ENCODE data around the gene RAX2.
A peak's percentile ranks its signal among the peaks of the same experiment; 100 is the strongest.

RAX2 gene

DNA sequence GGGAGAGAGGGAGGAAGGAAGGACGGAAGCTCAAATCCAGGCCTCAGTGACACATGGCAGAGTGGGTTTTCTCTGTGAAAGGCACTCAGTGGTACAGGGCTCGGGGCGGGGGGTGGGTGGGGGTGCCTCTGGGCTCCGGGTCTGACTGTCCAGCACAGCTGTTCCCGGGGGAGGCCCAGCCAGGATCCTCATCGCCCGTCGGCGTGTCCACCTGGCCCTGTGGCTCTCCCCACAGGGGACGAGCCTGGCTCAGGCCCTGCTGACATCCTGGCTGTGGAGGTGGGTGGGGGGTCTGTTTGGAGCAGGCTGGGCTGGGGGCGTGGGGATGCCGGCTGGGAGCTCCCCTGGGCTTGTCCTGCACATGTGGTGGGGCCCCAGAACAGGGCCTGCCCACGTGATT lies 32.4 kb upstream of the RAX2 start:
- no peak overlapping the region for H2AK5ac ChIP-seq (ENCODE audit: low read length)
- H2BK5ac ChIP-seq (ENCODE audit: low read length): no peak overlapping the region
- no peak overlapping the region for H3K4ac ChIP-seq (ENCODE audit: low read depth, low read length)
- no peak overlapping the region for H2BK15ac ChIP-seq (replicated peaks; ENCODE audit: low read depth)
- H3K36me3 ChIP-seq (ENCODE audit: control insufficient read depth, insufficient read depth, low read length): no peaks in the 10 kb centered on the region
- H3K4me3 ChIP-seq (ENCODE audit: low read length): no peak overlapping the region
- H3K79me1 ChIP-seq (ENCODE audit: low read length): no peaks in the 10 kb centered on the region
- DNase-seq: no peak
- H3K56ac ChIP-seq (ENCODE audit: low read length): no peak overlapping the region
- H4K8ac ChIP-seq (ENCODE audit: low read depth, low read length): no peak overlapping the region
- WGBS (ENCODE audit: extremely low coverage, insufficient coverage, low lambda C conversion rate): no CpG with 5 or more reads among the region's 13 CpGs
- no peaks in the 10 kb centered on the region for H3K4me1 ChIP-seq (ENCODE audit: control insufficient read depth, low read depth, low read length)
- no peak overlapping the region for H2BK120ac ChIP-seq (ENCODE audit: low read depth, low read length)
- H3K27ac ChIP-seq (ENCODE audit: low read depth, low read length): no peak overlapping the region
- no peak overlapping the region for H3K18ac ChIP-seq (ENCODE audit: low read length)
- no peak overlapping the region for H3K9ac ChIP-seq (ENCODE audit: low read length)
- peaks cover 2% of the 10 kb centered on the region for H3K27me3 ChIP-seq (ENCODE audit: insufficient read depth, low read length, poor library complexity)
- H3K23ac ChIP-seq (ENCODE audit: low read length): no peak overlapping the region
- H3K79me2 ChIP-seq (ENCODE audit: control insufficient read depth, insufficient read depth, low read length): no peaks in the 10 kb centered on the region
- H3K4me2 ChIP-seq (ENCODE audit: low read length): no peak overlapping the region
- H4K5ac ChIP-seq (ENCODE audit: low read length): no peak overlapping the region

GRCh38 chr19:3803986-3804385 lies 32.0 kb upstream of the RAX2 start:
- no peak overlapping the region for H3K23ac ChIP-seq (ENCODE audit: low read length)
- H3K4me2 ChIP-seq (ENCODE audit: low read length): no peak overlapping the region
- no peaks in the 10 kb centered on the region for H3K36me3 ChIP-seq (ENCODE audit: control insufficient read depth, insufficient read depth, low read length)
- H3K18ac ChIP-seq (ENCODE audit: low read length): no peak overlapping the region
- no peak overlapping the region for H3K4ac ChIP-seq (ENCODE audit: low read depth, low read length)
- no peak overlapping the region for H4K5ac ChIP-seq (ENCODE audit: low read length)
- H2BK5ac ChIP-seq (ENCODE audit: low read length): no peak overlapping the region
- H3K4me3 ChIP-seq (ENCODE audit: low read length): no peak overlapping the region
- H3K56ac ChIP-seq (ENCODE audit: low read length): no peak overlapping the region
- no peak overlapping the region for H2AK5ac ChIP-seq (ENCODE audit: low read length)
- H3K79me2 ChIP-seq (ENCODE audit: control insufficient read depth, insufficient read depth, low read length): no peaks in the 10 kb centered on the region
- H4K8ac ChIP-seq (ENCODE audit: low read depth, low read length): no peak overlapping the region
- no peak overlapping the region for H3K27ac ChIP-seq (ENCODE audit: low read depth, low read length)
- no peak for DNase-seq
- H2BK120ac ChIP-seq (ENCODE audit: low read depth, low read length): no peak overlapping the region
- peaks cover 2% of the 10 kb centered on the region for H3K27me3 ChIP-seq (ENCODE audit: insufficient read depth, low read length, poor library complexity)
- H2BK15ac ChIP-seq (replicated peaks; ENCODE audit: low read depth): no peak overlapping the region
- no peak overlapping the region for H3K9ac ChIP-seq (ENCODE audit: low read length)
- no peaks in the 10 kb centered on the region for H3K4me1 ChIP-seq (ENCODE audit: control insufficient read depth, low read depth, low read length)
- no CpG with 5 or more reads among the region's 10 CpGs for WGBS (ENCODE audit: extremely low coverage, insufficient coverage, low lambda C conversion rate)
- no peaks in the 10 kb centered on the region for H3K79me1 ChIP-seq (ENCODE audit: low read length)

GRCh38 chr19:3803114-3803888 lies 31.3 kb upstream of the RAX2 start:
- no peaks in the 10 kb centered on the region for H3K36me3 ChIP-seq (ENCODE audit: control insufficient read depth, insufficient read depth, low read length)
- H3K4me1 ChIP-seq (ENCODE audit: control insufficient read depth, low read depth, low read length): no peaks in the 10 kb centered on the region
- peaks cover 2% of the 10 kb centered on the region for H3K27me3 ChIP-seq (ENCODE audit: insufficient read depth, low read length, poor library complexity)

DNA sequence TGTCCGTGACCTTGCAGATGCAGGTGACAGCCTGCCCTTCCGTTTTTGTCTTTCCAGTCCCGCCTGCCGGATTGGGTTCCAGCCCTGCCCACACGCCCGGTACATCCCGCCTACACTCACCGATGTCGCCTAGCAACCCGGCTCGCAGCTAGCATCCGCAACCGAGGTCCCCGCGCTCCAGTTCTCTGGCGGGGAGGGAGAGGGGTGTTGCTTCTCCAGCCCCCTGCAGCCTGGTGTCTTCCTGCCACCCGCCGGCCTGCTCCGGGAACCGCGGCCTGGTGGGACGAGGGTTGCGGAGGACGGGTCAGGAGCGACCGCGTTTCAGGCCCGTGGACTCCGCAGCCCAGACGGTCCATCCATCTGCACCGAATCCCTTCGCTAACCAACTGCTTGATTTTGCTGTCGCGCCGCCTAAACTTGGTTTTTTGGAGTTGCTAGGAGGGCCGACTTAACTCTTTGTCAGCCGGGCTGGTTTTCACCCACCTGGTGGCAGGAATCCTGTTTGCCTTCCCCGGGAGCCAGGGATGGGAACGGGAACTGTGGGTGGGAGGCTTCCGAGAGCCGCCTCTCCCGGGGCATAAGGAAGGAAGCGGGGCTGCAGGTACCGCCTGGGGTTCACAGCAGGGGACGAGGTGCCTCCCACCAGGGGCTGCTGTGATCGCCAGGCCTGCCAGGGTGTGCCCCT lies 29.5 kb upstream of the RAX2 start:
- Histone ChIP-seq H3K36me3 (ENCODE audit: control insufficient read depth, insufficient read depth, low read length) (no peaks in the 10 kb centered on the region), H2BK5ac (ENCODE audit: low read length) (no peak overlapping the region), H4K5ac (ENCODE audit: low read length) (no peak overlapping the region), H3K4me3 (ENCODE audit: low read length) (no peak overlapping the region), H2BK15ac (replicated peaks; ENCODE audit: low read depth) (no peak overlapping the region), H3K27ac (ENCODE audit: low read depth, low read length) (no peak overlapping the region), H3K79me1 (ENCODE audit: low read length) (no peaks in the 10 kb centered on the region), H2AK5ac (ENCODE audit: low read length) (no peak overlapping the region), H3K4me2 (ENCODE audit: low read length) (no peak overlapping the region), H3K18ac (ENCODE audit: low read length) (no peak overlapping the region), H3K4me1 (ENCODE audit: control insufficient read depth, low read depth, low read length) (no peaks in the 10 kb centered on the region), H3K23ac (ENCODE audit: low read length) (no peak overlapping the region), H3K9ac (ENCODE audit: low read length) (no peak overlapping the region), H4K8ac (ENCODE audit: low read depth, low read length) (no peak overlapping the region), H3K56ac (ENCODE audit: low read length) (no peak overlapping the region), H3K4ac (ENCODE audit: low read depth, low read length) (no peak overlapping the region), H3K27me3 (ENCODE audit: insufficient read depth, low read length, poor library complexity) (peaks cover 2% of the 10 kb centered on the region), H2BK120ac (ENCODE audit: low read depth, low read length) (no peak overlapping the region), H3K79me2 (ENCODE audit: control insufficient read depth, insufficient read depth, low read length) (no peaks in the 10 kb centered on the region)
- no CpG with 5 or more reads among the region's 46 CpGs for WGBS (ENCODE audit: extremely low coverage, insufficient coverage, low lambda C conversion rate)
- peak; percentile 69 for DNase-seq

More at GRCh38 chr19:3803114-3803888, 31.3 kb upstream of the RAX2 start:
- no peak overlapping the region for H2BK120ac ChIP-seq (ENCODE audit: low read depth, low read length)
- no peak overlapping the region for H4K5ac ChIP-seq (ENCODE audit: low read length)
- H3K9ac ChIP-seq (ENCODE audit: low read length): no peak overlapping the region
- no peak overlapping the region for H3K18ac ChIP-seq (ENCODE audit: low read length)
- H3K4me2 ChIP-seq (ENCODE audit: low read length): no peak overlapping the region
- H3K4me3 ChIP-seq (ENCODE audit: low read length): no peak overlapping the region
- WGBS (ENCODE audit: extremely low coverage, insufficient coverage, low lambda C conversion rate): no CpG with 5 or more reads among the region's 24 CpGs
- no peak overlapping the region for H3K27ac ChIP-seq (ENCODE audit: low read depth, low read length)
- no peak overlapping the region for H3K56ac ChIP-seq (ENCODE audit: low read length)
- H3K79me1 ChIP-seq (ENCODE audit: low read length): no peaks in the 10 kb centered on the region
- no peak overlapping the region for H2BK5ac ChIP-seq (ENCODE audit: low read length)
- H2BK15ac ChIP-seq (replicated peaks; ENCODE audit: low read depth): no peak overlapping the region
- no peak overlapping the region for H2AK5ac ChIP-seq (ENCODE audit: low read length)
- H3K23ac ChIP-seq (ENCODE audit: low read length): no peak overlapping the region
- no peak for DNase-seq
- no peaks in the 10 kb centered on the region for H3K79me2 ChIP-seq (ENCODE audit: control insufficient read depth, insufficient read depth, low read length)
- no peak overlapping the region for H3K4ac ChIP-seq (ENCODE audit: low read depth, low read length)
- no peak overlapping the region for H4K8ac ChIP-seq (ENCODE audit: low read depth, low read length)

DNA sequence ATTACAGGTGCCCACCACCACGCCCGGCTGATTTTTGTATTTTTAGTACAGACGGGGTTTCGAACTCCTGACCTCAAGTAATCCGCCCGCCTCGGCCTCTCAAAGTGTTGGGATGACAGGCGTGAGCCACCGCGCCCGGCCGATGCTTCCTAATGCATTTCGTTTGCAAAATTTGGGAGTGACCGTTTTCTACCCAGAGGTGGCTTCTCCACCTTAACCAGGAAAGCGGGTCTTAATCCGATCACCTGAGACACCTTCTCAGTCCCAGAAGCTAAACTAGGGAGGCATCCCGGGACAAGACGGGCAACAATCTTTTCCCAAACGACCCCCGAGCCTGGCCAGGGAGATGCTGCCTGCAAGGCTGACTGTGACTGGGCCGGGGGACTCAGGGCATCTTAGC lies 29.0 kb upstream of the RAX2 start:
- Histone ChIP-seq H3K4me2 (ENCODE audit: low read length) (no peak overlapping the region), H3K4ac (ENCODE audit: low read depth, low read length) (no peak overlapping the region), H3K23ac (ENCODE audit: low read length) (no peak overlapping the region), H2BK120ac (ENCODE audit: low read depth, low read length) (no peak overlapping the region), H3K79me2 (ENCODE audit: control insufficient read depth, insufficient read depth, low read length) (no peaks in the 10 kb centered on the region), H4K5ac (ENCODE audit: low read length) (no peak overlapping the region), H3K4me3 (ENCODE audit: low read length) (no peak overlapping the region), H4K8ac (ENCODE audit: low read depth, low read length) (no peak overlapping the region), H3K36me3 (ENCODE audit: control insufficient read depth, insufficient read depth, low read length) (no peaks in the 10 kb centered on the region), H3K4me1 (ENCODE audit: control insufficient read depth, low read depth, low read length) (no peaks in the 10 kb centered on the region), H3K79me1 (ENCODE audit: low read length) (no peaks in the 10 kb centered on the region), H3K18ac (ENCODE audit: low read length) (no peak overlapping the region), H3K27me3 (ENCODE audit: insufficient read depth, low read length, poor library complexity) (peaks cover 2% of the 10 kb centered on the region), H3K9ac (ENCODE audit: low read length) (no peak overlapping the region), H2BK15ac (replicated peaks; ENCODE audit: low read depth) (no peak overlapping the region), H3K56ac (ENCODE audit: low read length) (no peak overlapping the region), H2AK5ac (ENCODE audit: low read length) (no peak overlapping the region), H3K27ac (ENCODE audit: low read depth, low read length) (no peak overlapping the region), H2BK5ac (ENCODE audit: low read length) (no peak overlapping the region)
- no CpG with 5 or more reads among the region's 21 CpGs for WGBS (ENCODE audit: extremely low coverage, insufficient coverage, low lambda C conversion rate)
- no peak for DNase-seq
